ENCODE measurements around the gene YIF1A.

GRCh38 chr11:66275984-66276612 lies 12.8 kb downstream of the YIF1A start:
- TF ChIP-seq POLR2AphosphoS5 (IDR thresholded peaks at IDR 0.05; ENCODE audit: low read depth, low read length): no peak
- no peak for TF ChIP-seq POLR2A (IDR thresholded peaks at IDR 0.05; ENCODE audit: low read depth, low read length)

Data from GM12892 (cell line).